GM19397 (cell line): ENCODE results near the gene IP6K1.
"Not testable (repeated sequence)": the region's sequence is repeated elsewhere in the genome, so short reads cannot be mapped to it uniquely, and the experiment has no call there.

ENCODE experiments used
- ATAC-seq: cut with Tn5 transposase; IDR thresholded peaks from one replicate; pipeline ENCODE4 v1.9.1; 2021; ENCODE audit warnings: mild to moderate bottlenecking, moderate library complexity; ENCODE audit not compliant: unreplicated experiment

The IP6K1 gene

DNA sequence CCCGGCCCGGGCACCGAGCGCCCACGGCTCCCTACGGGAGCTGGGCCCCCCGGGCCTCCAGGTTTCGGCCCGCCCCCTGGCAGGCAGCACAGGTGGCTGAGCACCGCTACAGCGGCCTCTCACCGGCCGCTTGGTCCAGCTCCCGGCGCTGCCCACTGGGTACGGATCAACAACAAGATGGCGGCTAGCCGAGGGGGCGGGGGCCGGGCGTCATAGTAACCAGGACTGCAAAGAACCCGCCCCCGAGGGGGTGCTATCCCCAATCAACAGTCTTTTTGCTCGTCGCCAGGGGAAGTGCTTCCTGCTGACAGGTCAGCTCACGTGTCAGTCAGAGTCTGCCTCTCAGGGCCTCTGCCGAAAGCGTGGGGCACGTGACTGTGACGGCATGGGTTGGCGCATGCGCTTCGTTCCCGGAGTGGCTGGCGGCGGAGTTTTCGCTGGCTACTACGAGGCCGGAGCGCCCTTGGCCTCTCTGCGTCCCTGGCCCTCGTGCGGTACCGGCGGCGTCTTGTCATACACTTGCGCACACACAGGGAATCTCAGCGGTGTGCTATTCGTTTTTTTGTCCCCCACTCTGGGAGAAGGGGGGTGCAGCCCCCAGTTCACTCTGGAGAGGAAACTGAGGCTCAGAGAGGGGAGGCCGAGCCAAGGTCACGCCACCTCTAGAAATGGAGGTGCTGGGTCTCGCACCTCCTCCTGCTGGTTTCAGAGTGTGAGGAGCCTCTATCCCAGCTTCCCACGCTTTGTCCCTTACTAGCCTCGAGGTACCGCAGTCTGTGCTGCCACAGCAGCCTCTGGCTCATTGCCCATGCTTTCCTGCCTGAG lies at the start of gene IP6K1:
Gene IP6K1 (minus strand): TSS at position 186 of the 825 bp plus-strand sequence. CDS start 38,502 bp downstream, outside the sequence.
- peak; percentile 99 for ATAC-seq

DNA sequence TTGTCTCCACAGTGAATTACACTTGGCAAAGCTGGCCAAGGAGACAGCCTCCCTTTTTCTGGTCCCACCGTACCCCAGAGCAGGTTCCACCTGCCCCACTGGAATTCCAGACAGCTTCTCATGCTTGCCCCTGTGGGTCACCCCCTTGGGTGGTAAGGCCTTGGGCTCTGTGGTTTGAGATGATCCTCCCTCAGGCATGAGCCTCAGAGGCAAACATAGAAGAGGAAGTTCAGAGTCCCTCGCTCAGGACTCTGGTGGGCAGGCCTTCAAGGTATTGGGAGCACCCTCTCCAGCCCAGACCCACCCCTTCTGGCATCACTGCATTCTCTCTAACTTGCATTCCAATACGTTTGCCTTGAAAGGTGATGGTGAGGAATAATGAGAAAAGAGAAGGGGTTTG lies 45.0 kb upstream of the IP6K1 start:
- no peak for ATAC-seq

DNA sequence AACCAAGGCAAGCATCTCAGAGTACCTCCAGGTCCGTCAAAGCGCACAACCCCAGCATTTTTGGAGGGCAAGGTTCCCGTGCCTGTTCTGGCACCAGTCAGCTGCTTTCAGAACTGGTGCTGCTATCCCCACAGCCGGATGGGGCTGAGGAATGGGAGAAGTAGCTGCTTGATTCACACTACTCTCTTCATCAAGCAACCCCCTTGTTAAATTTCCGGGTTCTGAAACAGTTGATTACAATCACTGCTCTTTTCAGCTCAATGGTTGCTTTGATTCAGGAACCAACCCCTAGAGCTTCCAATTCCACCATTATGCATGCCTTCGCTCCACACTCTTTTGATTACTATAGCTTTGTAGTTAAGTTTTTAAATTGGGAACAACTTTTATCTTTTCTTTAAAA lies 39.7 kb upstream of the IP6K1 start:
- no peak for ATAC-seq

- not testable (repeated sequence) for ATAC-seq
Measured at GRCh38 chr3:49823131-49823530, 36.8 kb upstream of the IP6K1 start.

GRCh38 chr3:49813497-49814174 lies 27.3 kb upstream of the IP6K1 start, which contains the start of gene UBA7:
Gene UBA7, minus strand, starts transcription at chr3:49813953. Its CDS starts 166 bp downstream, at chr3:49813787.
- no peak for ATAC-seq

DNA sequence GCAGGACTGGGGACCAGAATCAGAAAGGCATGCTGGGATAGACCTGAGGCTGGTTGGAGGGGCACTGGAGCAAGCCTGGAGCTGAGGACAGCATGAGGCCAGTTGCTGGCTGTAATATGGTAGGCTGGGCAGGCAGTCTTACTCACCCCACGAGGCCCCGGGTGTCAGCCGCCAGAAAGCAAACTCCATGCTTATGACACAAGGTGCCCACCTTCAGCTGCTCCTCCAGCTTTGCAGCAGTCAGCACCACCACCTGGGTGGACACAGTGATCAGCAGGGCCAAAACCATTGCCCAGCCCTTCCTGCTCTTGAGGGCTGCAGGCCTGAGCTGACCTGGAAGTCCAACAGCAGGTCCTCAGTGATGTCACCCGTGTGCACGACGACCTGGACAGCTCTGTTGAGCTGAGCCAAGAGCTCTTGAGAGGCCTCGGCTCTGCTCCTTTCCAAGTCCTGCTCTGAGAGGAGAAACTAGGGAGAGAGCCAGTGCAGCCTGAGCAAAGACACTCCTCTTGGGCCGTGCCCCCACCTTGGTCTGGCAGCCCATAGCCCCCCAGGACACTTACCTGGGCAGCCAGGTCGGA lies 26.7 kb upstream of the IP6K1 start:
- no peak for ATAC-seq

GRCh38 chr3:49807431-49808114 lies 21.2 kb upstream of the IP6K1 start:
- ATAC-seq = no peak

DNA sequence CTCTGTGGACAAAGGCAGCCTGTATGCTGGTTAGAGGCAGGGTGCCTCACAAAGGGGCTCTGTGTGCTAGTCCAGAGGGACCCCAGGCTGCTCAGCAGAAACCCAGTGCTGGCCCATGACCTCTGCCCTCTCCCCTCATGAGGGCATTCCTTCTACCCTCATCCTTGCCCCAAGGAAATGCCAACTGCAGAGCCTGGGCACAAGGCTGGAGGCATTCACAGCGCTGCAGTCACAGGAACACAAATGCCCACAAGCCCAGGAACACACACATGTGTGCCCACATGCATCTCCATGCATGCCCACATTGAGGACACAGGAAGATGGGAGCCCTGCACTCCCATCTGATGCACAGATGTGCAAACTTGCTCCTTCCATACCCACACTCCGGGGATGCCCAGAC lies 20.5 kb upstream of the IP6K1 start:
- ATAC-seq = no peak

GRCh38 chr3:49805897-49806701 lies 19.8 kb upstream of the IP6K1 start:
- ATAC-seq = no peak

DNA sequence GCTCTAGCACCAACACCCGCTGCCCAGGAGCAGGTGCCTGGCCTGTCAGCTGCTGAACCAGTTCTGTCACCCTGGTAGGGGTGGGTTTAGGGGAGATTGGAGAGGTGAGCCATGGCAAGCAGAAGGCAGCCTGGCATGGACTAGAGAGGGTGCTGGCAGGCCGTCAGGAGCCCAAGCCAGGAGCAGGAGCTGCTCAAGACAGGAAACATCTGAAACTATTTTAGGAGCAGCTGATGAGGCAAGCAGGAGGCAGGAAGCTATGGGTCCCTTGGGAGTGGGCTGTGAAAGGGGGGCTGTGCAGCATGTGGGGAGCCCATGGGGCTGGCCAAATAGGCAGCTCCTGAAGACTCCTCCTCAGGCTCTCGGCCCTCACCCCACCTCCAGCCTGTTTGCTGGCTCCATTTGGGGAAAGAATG lies 19.0 kb upstream of the IP6K1 start:
- no peak for ATAC-seq

DNA sequence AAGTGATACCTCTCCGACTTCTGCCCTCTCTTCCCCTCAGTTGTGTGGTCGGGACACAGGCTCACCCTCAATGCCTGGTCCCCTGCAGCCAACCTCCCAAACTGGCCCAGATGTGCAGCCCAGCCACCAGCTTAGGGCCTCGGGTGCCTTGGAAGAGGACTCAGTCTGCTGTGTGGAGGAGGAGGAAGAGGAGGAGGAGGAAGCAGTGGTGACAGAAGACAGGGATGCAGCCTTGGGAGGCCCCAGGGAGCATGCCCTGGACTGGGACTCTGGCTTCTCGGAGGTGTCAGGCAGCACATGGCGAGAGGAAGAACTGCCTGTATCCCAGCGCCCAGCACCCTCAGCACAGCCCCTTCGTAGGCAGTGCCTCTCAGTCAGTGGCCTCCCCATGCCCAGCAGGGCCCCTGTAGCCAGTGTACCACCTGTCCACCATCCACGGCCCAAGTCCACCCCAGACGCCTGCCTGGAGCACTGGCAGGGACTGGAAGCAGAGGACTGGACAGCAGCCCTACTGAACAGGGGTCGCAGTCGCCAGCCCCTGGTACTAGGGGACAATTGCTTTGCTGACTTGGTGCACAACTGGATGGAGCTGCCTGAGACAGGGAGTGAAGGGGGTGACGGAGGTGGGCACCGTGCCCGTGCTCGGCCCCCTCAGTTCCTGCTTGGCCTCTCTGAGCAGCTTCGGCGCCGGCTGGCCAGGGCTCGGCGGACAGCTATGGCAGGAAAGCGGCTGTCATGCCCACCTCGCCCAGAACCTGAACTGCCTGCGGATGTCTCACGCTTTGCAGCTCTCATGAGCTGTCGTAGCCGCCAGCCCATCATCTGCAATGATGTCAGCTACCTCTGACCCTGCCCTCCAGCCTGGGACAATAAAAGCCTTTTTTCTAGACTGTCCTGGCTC lies 18.0 kb upstream of the IP6K1 start:
- ATAC-seq = no peak

- no peak for ATAC-seq
Measured at GRCh38 chr3:49803465-49804140, 17.3 kb upstream of the IP6K1 start.

GRCh38 chr3:49802719-49803464 lies 16.6 kb upstream of the IP6K1 start, which contains the start of gene INKA1:
Gene INKA1, plus strand, starts transcription at chr3:49803261. Its CDS starts 132 bp downstream, at chr3:49803393.
- ATAC-seq = peak; percentile 53

GRCh38 chr3:49801160-49801559 lies 14.8 kb upstream of the IP6K1 start:
- no peak for ATAC-seq

DNA sequence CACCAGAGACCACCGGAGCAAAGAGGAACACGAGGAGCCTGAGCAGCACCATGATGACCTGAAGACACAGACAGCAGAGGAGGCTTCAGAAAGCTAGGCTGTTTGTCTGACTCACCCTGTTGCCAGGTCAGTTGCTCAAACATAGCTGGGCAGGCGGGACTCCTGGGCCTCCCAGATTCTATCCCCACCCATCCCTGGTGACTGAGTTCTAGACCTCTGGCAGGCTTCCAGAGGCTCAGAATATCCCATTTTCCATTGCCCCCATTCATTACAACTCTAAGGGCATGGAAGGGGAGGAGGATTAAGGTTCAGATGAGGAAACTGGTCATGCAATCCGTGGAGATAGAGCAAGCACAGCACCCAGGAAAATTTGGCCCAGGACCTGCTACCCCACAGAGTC lies 13.4 kb upstream of the IP6K1 start, which contains the start of gene CDHR4:
Gene CDHR4 (minus strand): TSS at position 113 of the 400 bp plus-strand sequence. CDS start 61 bp downstream, at position 52.
- ATAC-seq = no peak

GRCh38 chr3:49799105-49799504 lies 12.8 kb upstream of the IP6K1 start:
- no peak for ATAC-seq

GRCh38 chr3:49794926-49795905 lies 8.9 kb upstream of the IP6K1 start:
- no peak for ATAC-seq
